ENCODE data around the gene PCDH18.
"Not testable (repeated sequence)": the region's sequence is repeated elsewhere in the genome, so short reads cannot be mapped to it uniquely, and the experiment has no call there.

The PCDH18 gene

DNA sequence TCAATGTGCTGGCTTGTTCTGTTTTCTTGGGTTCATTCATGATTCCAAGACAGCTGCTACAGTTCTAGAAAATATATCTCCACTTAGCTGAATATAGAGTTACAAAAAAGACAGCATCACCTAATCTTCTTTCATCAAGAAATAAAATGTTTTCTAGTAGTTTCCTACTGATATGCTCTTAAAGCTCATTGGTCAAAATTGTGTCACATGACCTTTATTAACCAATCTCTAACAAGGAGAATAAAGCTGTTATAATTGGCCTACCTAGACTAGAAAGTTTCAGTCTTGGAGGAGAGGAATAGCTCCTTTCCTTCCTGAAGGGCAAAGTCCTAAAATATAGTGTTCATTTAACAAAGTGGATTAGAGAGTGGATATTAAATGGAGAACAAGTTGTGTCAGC is 8.1 kb upstream of the PCDH18 start:
- H3K27ac ChIP-seq = no peak overlapping the region
- no peak for TF ChIP-seq CTCF (conservative IDR thresholded peaks at IDR 0.05; ENCODE audit: low read depth)
- ChIA-PET CTCF (no interaction called here), POLR2A (ENCODE audit: low non-redundant PET) (no interaction called here)
- DNase-seq (ENCODE audit: low spot score) = no peak

GRCh38 chr4:137538526-137538925 is 6.2 kb upstream of the PCDH18 start:
- ChIA-PET CTCF (no interaction called here), POLR2A (ENCODE audit: low non-redundant PET) (no interaction called here)
- H3K27ac ChIP-seq = no peak overlapping the region
- no peak for DNase-seq (ENCODE audit: low spot score)
- TF ChIP-seq CTCF (conservative IDR thresholded peaks at IDR 0.05; ENCODE audit: low read depth) = no peak

GRCh38 chr4:137537807-137538206 is 5.5 kb upstream of the PCDH18 start:
- H3K27ac ChIP-seq; POLR2A ChIA-PET (ENCODE audit: low non-redundant PET); CTCF ChIA-PET; DNase-seq (ENCODE audit: low spot score): not testable (repeated sequence)

DNA sequence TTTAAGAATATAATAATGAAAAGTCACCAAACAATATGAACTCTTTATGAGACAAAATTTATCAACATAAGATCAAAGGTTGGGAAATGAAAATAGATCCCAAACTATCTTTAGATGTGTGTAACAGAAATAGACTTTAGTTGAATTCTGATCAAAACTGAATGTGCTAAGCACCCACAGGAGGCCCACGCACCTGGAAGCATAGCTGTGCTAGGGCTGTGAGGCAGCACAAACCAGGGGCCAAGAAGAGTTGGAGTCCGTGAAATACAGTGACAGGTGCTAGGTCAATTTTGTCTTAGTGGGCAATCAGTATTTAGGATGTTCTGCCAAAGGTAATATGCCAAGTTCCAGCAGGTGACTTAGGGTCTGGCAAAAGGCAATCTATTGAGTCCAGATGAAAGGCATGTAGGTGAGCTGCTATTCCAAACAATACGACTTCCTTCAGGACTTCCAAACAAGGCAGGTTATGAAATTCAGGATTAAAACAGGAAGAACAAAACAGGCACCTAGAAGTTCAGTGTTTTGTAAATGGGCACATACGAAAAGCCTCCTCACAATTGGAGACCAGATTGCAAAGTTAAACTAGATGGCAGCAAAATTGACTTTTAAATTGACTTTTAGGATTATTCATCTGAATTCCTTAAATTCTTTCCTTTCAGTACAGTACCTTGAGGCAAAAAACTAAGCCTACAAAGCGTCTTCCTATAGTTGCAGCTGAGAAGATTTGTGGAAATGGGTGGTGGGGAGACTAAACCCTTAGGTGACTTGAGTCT is 4.7 kb upstream of the PCDH18 start:
- no peak for TF ChIP-seq CTCF (conservative IDR thresholded peaks at IDR 0.05; ENCODE audit: low read depth)
- DNase-seq (ENCODE audit: low spot score) = no peak
- POLR2A ChIA-PET (ENCODE audit: low non-redundant PET) = no interaction called here

GRCh38 chr4:137535718-137536117 is 3.4 kb upstream of the PCDH18 start:
- no peak overlapping the region for H3K27ac ChIP-seq
- no peak for TF ChIP-seq CTCF (conservative IDR thresholded peaks at IDR 0.05; ENCODE audit: low read depth)
- ChIA-PET CTCF (interaction anchor here (0.5 kb wide), 1 partner anchor 163 kb away, joined by 5 read pairs; no protein-coding TSS in a partner anchor), POLR2A (ENCODE audit: low non-redundant PET) (no interaction called here)
- DNase-seq (ENCODE audit: low spot score) = no peak

More for the DNA sequence above, 4.7 kb upstream of the PCDH18 start:
- CTCF ChIA-PET = no interaction called here
- H3K27ac ChIP-seq = no peak overlapping the region

GRCh38 chr4:137534516-137534915 is 2.2 kb upstream of the PCDH18 start:
- ChIA-PET CTCF (interaction anchor here (0.6 to 0.7 kb wide), 2 partner anchors 235 to 1382 kb away, joined by 3 to 4 read pairs; no protein-coding TSS in a partner anchor), POLR2A (ENCODE audit: low non-redundant PET) (no interaction called here)
- no peak overlapping the region for H3K27ac ChIP-seq

More at GRCh38 chr4:137534516-137534915, 2.2 kb upstream of the PCDH18 start:
- DNase-seq (ENCODE audit: low spot score) = no peak
- no peak for TF ChIP-seq CTCF (conservative IDR thresholded peaks at IDR 0.05; ENCODE audit: low read depth)

All from RWPE1 (cell line).